Naive thymus-derived CD4-positive, alpha-beta T cell (primary cell): Measurements from ENCODE around the gene CCDC85A. TPM values are rescaled to one million over a fixed set of nuclear protein-coding genes. Genes with fewer than 3 reads are reported as not detected.

Experiments used
- ATAC-seq: fragments of 150-1000 bp; cut with Tn5 transposase; 2 replicates; pipeline ENCODE4 v1.10.0; 2021; ENCODE audit warnings: mild to moderate bottlenecking, moderate library complexity
- CTCF ChIA-PET: fragments of 350-600 bp; sonication (Branson Sonifier 250); formaldehyde crosslinking; loops from one replicate; lab custom pipeline; 2021; ENCODE audit warnings: antibody characterized with exemption; lab: Charles Lee
- POLR2A ChIA-PET: fragments of 350-600 bp; sonication (Branson Sonifier 250); formaldehyde crosslinking; loops from one replicate; lab custom pipeline; 2021; ENCODE audit warnings: antibody characterized with exemption, inconsistent platforms; lab: Charles Lee
- DNase-seq, 9 donors: peaks; one replicate each; pipeline versions ENCODE4 v3.0.0 to v3.0.0-alpha.2; 2020 to 2022; ENCODE audit warnings: mixed read lengths in 1 of 9
- H3K27ac ChIP-seq: one replicate; pipeline ENCODE4 v1.7.0; 2013; ENCODE audit warnings: mild to moderate bottlenecking, low read depth, low read length, moderate library complexity
- H3K27me3 ChIP-seq, 2 donors: one replicate each; pipeline ENCODE4 v1.7.0; 2013; ENCODE audit warnings: low read length in 2 of 2, mild to moderate bottlenecking in 2 of 2, moderate library complexity in 2 of 2; ENCODE audit not compliant: control insufficient read depth in 2 of 2, insufficient read depth in 2 of 2
- H3K36me3 ChIP-seq, 3 experiments: 1 replicate in 2 of 3; 2 replicates in 1 of 3; pipeline ENCODE4 v1.7.0; 2013; ENCODE audit warnings: low read length in 3 of 3, mild to moderate bottlenecking in 3 of 3, moderate library complexity in 1 of 3; ENCODE audit not compliant: insufficient read depth in 3 of 3, control insufficient read depth in 2 of 3
- H3K4me1 ChIP-seq, 2 donors: one replicate each; pipeline ENCODE4 v1.7.0; 2013; ENCODE audit warnings: low read length in 2 of 2, mild to moderate bottlenecking in 2 of 2, moderate library complexity in 1 of 2; ENCODE audit not compliant: control insufficient read depth in 2 of 2, insufficient read depth in 2 of 2
- H3K4me3 ChIP-seq: 2 replicates; pipeline ENCODE4 v1.7.0; 2013; ENCODE audit warnings: mild to moderate bottlenecking, low read length
- H3K9me3 ChIP-seq, 3 experiments: 1 replicate in 2 of 3; 2 replicates in 1 of 3; pipeline ENCODE4 v1.7.0; 2013; ENCODE audit warnings: low read length in 3 of 3; ENCODE audit not compliant: control insufficient read depth in 2 of 3
- H3K27ac Mint-ChIP-seq, 9 donors: one replicate each; pipeline ENCODE4 v1.8.0; 2020 to 2022; ENCODE audit warnings: mixed read lengths in 9 of 9, mild to moderate bottlenecking in 8 of 9, moderate library complexity in 5 of 9, inconsistent platforms in 2 of 9
- H3K27me3 Mint-ChIP-seq, 5 donors: one replicate each; pipeline ENCODE4 v1.8.0; 2021 to 2022; ENCODE audit warnings: mixed read lengths in 5 of 5, mild to moderate bottlenecking in 1 of 5
- H3K36me3 Mint-ChIP-seq, 5 donors: one replicate each; pipeline ENCODE4 v1.8.0; 2020 to 2022; ENCODE audit warnings: mixed read lengths in 5 of 5, mild to moderate bottlenecking in 3 of 5, inconsistent platforms in 1 of 5
- H3K4me1 Mint-ChIP-seq, 7 donors: one replicate each; pipeline ENCODE4 v1.8.0; 2020 to 2022; ENCODE audit warnings: mixed read lengths in 7 of 7, mild to moderate bottlenecking in 3 of 7, inconsistent platforms in 1 of 7
- H3K4me3 Mint-ChIP-seq, 10 donors: one replicate each; pipeline ENCODE4 v1.8.0; 2020 to 2022; ENCODE audit warnings: mild to moderate bottlenecking in 10 of 10, mixed read lengths in 10 of 10, moderate library complexity in 6 of 10, inconsistent platforms in 2 of 10
- H3K9me3 Mint-ChIP-seq, 11 donors: one replicate each; pipeline ENCODE4 v1.8.0; 2020 to 2022; ENCODE audit warnings: mixed read lengths in 11 of 11, mild to moderate bottlenecking in 4 of 11, inconsistent platforms in 1 of 11, moderate library complexity in 1 of 11
- intact Hi-C, 2 donors: fragments of 100-400 bp; cut with micrococcal nuclease; formaldehyde crosslinking; loops; one replicate each; pipeline ENCODE4 v1.15.1; 2023
- polyA plus RNA-seq, 2 donors: library from polyadenylated mRNA; unstranded; fragments of 300-500 nt; fragmentation: Illumina TruSeq; gene quantifications; one replicate each; pipeline ENCODE4 v1.2.3, GENCODE V29; 2021
- total RNA-seq, 6 experiments: library from RNA in 5 of 6; stranded (reverse) in 5 of 6; gene quantifications; 1 replicate in 5 of 6; 2 replicates in 1 of 6; pipeline ENCODE4 v1.2.3 and lab custom pipeline; 2021 to 2026

CCDC85A gene
- total and polyA plus RNA-seq, 7 experiments from 2014 or later = not detected

- Histone ChIP-seq H3K4me3 (no peak overlapping the region), H3K9me3 (no peaks in the 10 kb centered on the region), H3K27me3 (no peaks in the 10 kb centered on the region), H3K27ac (no peak overlapping the region), H3K4me1 (no peaks in the 10 kb centered on the region), H3K36me3 (no peaks in the 10 kb centered on the region)
- H3K27me3 Mint-ChIP-seq = peaks cover 0 to under 1% (median 0%) of the 10 kb centered on the region in 5 donors
- ChIA-PET CTCF (no interaction called here), POLR2A (no interaction called here)
- no peak for ATAC-seq
- DNase-seq = no peak
- intact Hi-C loops = no loop called here
- H3K36me3 Mint-ChIP-seq = no peaks in the 10 kb centered on the region
- peaks cover 0 to 12% (median 0%) of the 10 kb centered on the region in 11 donors for H3K9me3 Mint-ChIP-seq
- no peak overlapping the region for H3K4me3 Mint-ChIP-seq
- no peaks in the 10 kb centered on the region for H3K4me1 Mint-ChIP-seq
- no peak overlapping the region for H3K27ac Mint-ChIP-seq
Measured at GRCh38 chr2:56230156-56230555, 46.4 kb downstream of the CCDC85A start.

GRCh38 chr2:56231361-56231760, 47.6 kb downstream of the CCDC85A start:
- Mint-ChIP-seq H3K36me3 (no peaks in the 10 kb centered on the region), H3K9me3 (peaks cover 0 to 8% (median 2%) of the 10 kb centered on the region in 11 donors), H3K27me3 (peaks cover 0 to 4% (median 0%) of the 10 kb centered on the region in 5 donors), H3K4me1 (no peaks in the 10 kb centered on the region), H3K27ac (no peak overlapping the region), H3K4me3 (no peak overlapping the region)
- Histone ChIP-seq H3K4me3 (no peak overlapping the region), H3K4me1 (no peaks in the 10 kb centered on the region), H3K27me3 (no peaks in the 10 kb centered on the region), H3K36me3 (no peaks in the 10 kb centered on the region), H3K9me3 (no peaks in the 10 kb centered on the region), H3K27ac (no peak overlapping the region)
- ChIA-PET CTCF (no interaction called here), POLR2A (no interaction called here)
- ATAC-seq (no peak), DNase-seq (no peak)
- intact Hi-C loops = no loop called here

GRCh38 chr2:56232912-56233311, 49.1 kb downstream of the CCDC85A start:
- Histone ChIP-seq H3K4me1 (no peaks in the 10 kb centered on the region), H3K4me3 (no peak overlapping the region), H3K27me3 (no peaks in the 10 kb centered on the region), H3K27ac (no peak overlapping the region), H3K9me3 (no peaks in the 10 kb centered on the region), H3K36me3 (no peaks in the 10 kb centered on the region)
- peaks cover 0 to 6% (median 2%) of the 10 kb centered on the region in 11 donors for H3K9me3 Mint-ChIP-seq
- ChIA-PET CTCF (no interaction called here), POLR2A (no interaction called here)
- intact Hi-C loops = no loop called here
- H3K4me1 Mint-ChIP-seq = no peaks in the 10 kb centered on the region
- no peak for ATAC-seq
- H3K27ac Mint-ChIP-seq = no peak overlapping the region
- peaks cover 0 to 4% (median 0%) of the 10 kb centered on the region in 5 donors for H3K27me3 Mint-ChIP-seq
- H3K4me3 Mint-ChIP-seq = no peak overlapping the region
- H3K36me3 Mint-ChIP-seq = no peaks in the 10 kb centered on the region
- no peak for DNase-seq

- ChIA-PET CTCF (no interaction called here), POLR2A (no interaction called here)
- ATAC-seq = no peak
- no peaks in the 10 kb centered on the region for H3K9me3 ChIP-seq
- DNase-seq = no peak
- no peak overlapping the region for H3K27ac ChIP-seq
- no peaks in the 10 kb centered on the region for H3K27me3 ChIP-seq
- Mint-ChIP-seq H3K4me3 (no peak overlapping the region), H3K4me1 (no peaks in the 10 kb centered on the region), H3K27ac (no peak overlapping the region), H3K36me3 (no peaks in the 10 kb centered on the region), H3K27me3 (peaks cover 0 to 4% (median 0%) of the 10 kb centered on the region in 5 donors), H3K9me3 (peaks cover 0 to 7% (median 2%) of the 10 kb centered on the region in 11 donors)
- no peaks in the 10 kb centered on the region for H3K4me1 ChIP-seq
- H3K36me3 ChIP-seq = no peaks in the 10 kb centered on the region
- H3K4me3 ChIP-seq = no peak overlapping the region
- intact Hi-C loops = no loop called here
Measured at GRCh38 chr2:56234241-56234640, 50.5 kb downstream of the CCDC85A start.

- ATAC-seq (no peak), DNase-seq (no peak)
- no peaks in the 10 kb centered on the region for H3K36me3 Mint-ChIP-seq
- Histone ChIP-seq H3K4me3 (no peak overlapping the region), H3K27ac (no peak overlapping the region), H3K36me3 (no peaks in the 10 kb centered on the region), H3K27me3 (no peaks in the 10 kb centered on the region), H3K9me3 (no peaks in the 10 kb centered on the region), H3K4me1 (no peaks in the 10 kb centered on the region)
- peaks cover 0 to 40% (median 6%) of the 10 kb centered on the region in 11 donors for H3K9me3 Mint-ChIP-seq
- CTCF ChIA-PET = no interaction called here
- no peak overlapping the region for H3K27ac Mint-ChIP-seq
- intact Hi-C loops = no loop called here
- POLR2A ChIA-PET = no interaction called here
- no peak overlapping the region for H3K4me3 Mint-ChIP-seq
- H3K4me1 Mint-ChIP-seq = no peaks in the 10 kb centered on the region
- H3K27me3 Mint-ChIP-seq = peaks cover 0 to 4% (median 0%) of the 10 kb centered on the region in 5 donors
Measured at GRCh38 chr2:56239030-56239429, 55.2 kb downstream of the CCDC85A start.

- POLR2A ChIA-PET = no interaction called here
- H3K4me3 ChIP-seq = no peak overlapping the region
- H3K36me3 ChIP-seq = no peaks in the 10 kb centered on the region
- no peaks in the 10 kb centered on the region for H3K36me3 Mint-ChIP-seq
- peaks cover 0 to 43% (median 6%) of the 10 kb centered on the region in 11 donors for H3K9me3 Mint-ChIP-seq
- peaks cover 0 to 4% (median 0%) of the 10 kb centered on the region in 5 donors for H3K27me3 Mint-ChIP-seq
- no peak overlapping the region for H3K4me3 Mint-ChIP-seq
- H3K27ac Mint-ChIP-seq = no peak overlapping the region
- intact Hi-C loops = no loop called here
- no peaks in the 10 kb centered on the region for H3K4me1 Mint-ChIP-seq
- no peaks in the 10 kb centered on the region for H3K9me3 ChIP-seq
- no peaks in the 10 kb centered on the region for H3K4me1 ChIP-seq
- CTCF ChIA-PET = no interaction called here
- ATAC-seq (no peak), DNase-seq (no peak)
- H3K27ac ChIP-seq = no peak overlapping the region
- H3K27me3 ChIP-seq = no peaks in the 10 kb centered on the region
Measured at GRCh38 chr2:56239437-56239836, 55.6 kb downstream of the CCDC85A start.

GRCh38 chr2:56240210-56240609, 56.4 kb downstream of the CCDC85A start:
- H3K9me3 ChIP-seq = no peaks in the 10 kb centered on the region
- no peak overlapping the region for H3K27ac Mint-ChIP-seq
- H3K4me3 ChIP-seq = no peak overlapping the region
- no peaks in the 10 kb centered on the region for H3K36me3 Mint-ChIP-seq
- H3K27me3 Mint-ChIP-seq = peaks cover 0 to 3% (median 0%) of the 10 kb centered on the region in 5 donors
- CTCF ChIA-PET = no interaction called here
- POLR2A ChIA-PET = no interaction called here
- peaks cover 0 to 44% (median 6%) of the 10 kb centered on the region in 11 donors for H3K9me3 Mint-ChIP-seq
- ATAC-seq (no peak), DNase-seq (no peak)
- no peaks in the 10 kb centered on the region for H3K36me3 ChIP-seq
- H3K4me1 ChIP-seq = no peaks in the 10 kb centered on the region
- H3K27ac ChIP-seq = no peak overlapping the region
- no peak overlapping the region for H3K4me3 Mint-ChIP-seq
- H3K4me1 Mint-ChIP-seq = no peaks in the 10 kb centered on the region
- intact Hi-C loops = no loop called here
- H3K27me3 ChIP-seq = no peaks in the 10 kb centered on the region
